GM12874 (cell line): ENCODE data around the gene RNF217.

Experiments used
- TF ChIP-seq, protein P1 (sequence below): IDR thresholded peaks from 2 replicates; pipeline ENCODE4 v1.5.1; 2011; ENCODE audit warnings: low read depth, mild to moderate bottlenecking, control low read depth, low read length, moderate library complexity; ENCODE audit not compliant: insufficient read depth

Gene RNF217

DNA sequence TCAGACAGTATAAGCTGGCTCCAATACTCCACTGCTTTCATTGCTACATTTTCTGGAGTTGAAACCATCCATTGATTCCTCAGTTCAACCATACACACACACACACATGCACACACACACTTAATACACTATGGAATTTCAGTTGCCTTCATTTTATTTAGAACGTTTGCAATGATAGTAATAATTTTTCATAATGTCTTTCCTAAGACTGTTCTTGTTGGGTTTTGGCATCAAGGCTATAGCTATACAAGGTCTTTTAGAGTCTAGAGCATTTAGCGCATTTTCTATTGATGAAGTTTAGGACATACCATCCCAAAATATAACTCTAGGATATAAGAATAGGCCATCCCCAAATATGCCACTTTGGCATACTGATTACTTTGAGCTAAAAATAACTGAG lies 175.8 kb downstream of the RNF217 start:
- TF ChIP-seq, protein P1, sequence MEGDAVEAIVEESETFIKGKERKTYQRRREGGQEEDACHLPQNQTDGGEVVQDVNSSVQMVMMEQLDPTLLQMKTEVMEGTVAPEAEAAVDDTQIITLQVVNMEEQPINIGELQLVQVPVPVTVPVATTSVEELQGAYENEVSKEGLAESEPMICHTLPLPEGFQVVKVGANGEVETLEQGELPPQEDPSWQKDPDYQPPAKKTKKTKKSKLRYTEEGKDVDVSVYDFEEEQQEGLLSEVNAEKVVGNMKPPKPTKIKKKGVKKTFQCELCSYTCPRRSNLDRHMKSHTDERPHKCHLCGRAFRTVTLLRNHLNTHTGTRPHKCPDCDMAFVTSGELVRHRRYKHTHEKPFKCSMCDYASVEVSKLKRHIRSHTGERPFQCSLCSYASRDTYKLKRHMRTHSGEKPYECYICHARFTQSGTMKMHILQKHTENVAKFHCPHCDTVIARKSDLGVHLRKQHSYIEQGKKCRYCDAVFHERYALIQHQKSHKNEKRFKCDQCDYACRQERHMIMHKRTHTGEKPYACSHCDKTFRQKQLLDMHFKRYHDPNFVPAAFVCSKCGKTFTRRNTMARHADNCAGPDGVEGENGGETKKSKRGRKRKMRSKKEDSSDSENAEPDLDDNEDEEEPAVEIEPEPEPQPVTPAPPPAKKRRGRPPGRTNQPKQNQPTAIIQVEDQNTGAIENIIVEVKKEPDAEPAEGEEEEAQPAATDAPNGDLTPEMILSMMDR = no peak

DNA sequence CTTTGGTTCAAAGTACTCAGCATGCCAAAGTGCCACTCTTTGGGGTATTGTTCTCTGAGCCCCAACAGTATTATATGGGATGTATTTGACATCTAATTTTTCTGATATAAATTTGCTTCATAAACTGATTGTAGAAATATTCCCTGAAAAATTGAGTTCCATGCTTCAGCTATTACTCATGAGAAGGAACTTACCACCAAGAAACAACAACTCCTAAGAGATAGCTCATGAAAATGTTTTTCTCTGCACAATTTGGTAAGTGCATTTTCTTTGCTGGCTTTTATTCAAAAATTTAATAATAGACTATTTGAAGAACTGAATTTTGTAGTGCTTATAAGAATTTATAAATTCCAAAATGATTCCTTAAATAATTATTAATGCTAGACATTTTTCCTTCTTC lies 178.6 kb downstream of the RNF217 start:
- TF ChIP-seq, protein P1 = no peak
